ENCODE measurements around the gene GPR146. TPM values are rescaled to one million over a fixed set of nuclear protein-coding genes. Genes with fewer than 3 reads are reported as not detected.

GPR146 gene
- total RNA-seq, 1 donor from 2014 or later: 1.9 TPM

GRCh38 chr7:1093916-1094508, 49.7 kb downstream of the GPR146 start:
- no peak overlapping the region for H3K27ac Mint-ChIP-seq
- TF ChIP-seq CTCF (IDR thresholded peaks at IDR 0.05; ENCODE audit: unreplicated experiment): no peak
- no peak overlapping the region for H3K4me3 Mint-ChIP-seq (ENCODE audit: low read depth)
- peaks cover 7% of the 10 kb centered on the region for H3K9me3 Mint-ChIP-seq (ENCODE audit: low read depth)
- peaks cover 21% of the 10 kb centered on the region for H3K4me1 Mint-ChIP-seq (ENCODE audit: low read depth)
- H3K27me3 Mint-ChIP-seq: no peaks in the 10 kb centered on the region
- peaks cover 23% of the 10 kb centered on the region for H3K36me3 Mint-ChIP-seq (ENCODE audit: insufficient read depth)
- no peak for DNase-seq (ENCODE audit: low spot score, unreplicated experiment)

- Mint-ChIP-seq H3K27me3 (no peaks in the 10 kb centered on the region), H3K36me3 (ENCODE audit: insufficient read depth) (peaks cover 24% of the 10 kb centered on the region), H3K27ac (peak overlapping the region; percentile 53), H3K9me3 (ENCODE audit: low read depth) (peaks cover 7% of the 10 kb centered on the region), H3K4me3 (ENCODE audit: low read depth) (no peak overlapping the region), H3K4me1 (ENCODE audit: low read depth) (peaks cover 21% of the 10 kb centered on the region)
- no peak for TF ChIP-seq CTCF (IDR thresholded peaks at IDR 0.05; ENCODE audit: unreplicated experiment)
- no peak for DNase-seq (ENCODE audit: low spot score, unreplicated experiment)
Measured at GRCh38 chr7:1094870-1095269, 50.5 kb downstream of the GPR146 start.

GRCh38 chr7:1095621-1096155, 51.3 kb downstream of the GPR146 start:
- no peak for TF ChIP-seq CTCF (IDR thresholded peaks at IDR 0.05; ENCODE audit: unreplicated experiment)
- peak overlapping the region; percentile 56 for H3K27ac Mint-ChIP-seq
- H3K27me3 Mint-ChIP-seq: no peaks in the 10 kb centered on the region
- H3K36me3 Mint-ChIP-seq (ENCODE audit: insufficient read depth): peaks cover 24% of the 10 kb centered on the region
- peaks cover 21% of the 10 kb centered on the region for H3K4me1 Mint-ChIP-seq (ENCODE audit: low read depth)
- peaks cover 7% of the 10 kb centered on the region for H3K9me3 Mint-ChIP-seq (ENCODE audit: low read depth)
- DNase-seq (ENCODE audit: low spot score, unreplicated experiment): no peak
- H3K4me3 Mint-ChIP-seq (ENCODE audit: low read depth): no peak overlapping the region

- no peak for DNase-seq (ENCODE audit: low spot score, unreplicated experiment)
- Mint-ChIP-seq H3K27ac (peak overlapping the region; percentile 33), H3K9me3 (ENCODE audit: low read depth) (peaks cover 7% of the 10 kb centered on the region), H3K4me1 (ENCODE audit: low read depth) (peaks cover 24% of the 10 kb centered on the region), H3K36me3 (ENCODE audit: insufficient read depth) (peaks cover 24% of the 10 kb centered on the region), H3K4me3 (ENCODE audit: low read depth) (no peak overlapping the region), H3K27me3 (no peaks in the 10 kb centered on the region)
- no peak for TF ChIP-seq CTCF (IDR thresholded peaks at IDR 0.05; ENCODE audit: unreplicated experiment)
Measured at GRCh38 chr7:1096156-1097119, 52.1 kb downstream of the GPR146 start.

GRCh38 chr7:1097120-1097504, 52.8 kb downstream of the GPR146 start:
- no peak overlapping the region for H3K4me3 Mint-ChIP-seq (ENCODE audit: low read depth)
- H3K27ac Mint-ChIP-seq: peak overlapping the region; percentile 33
- H3K4me1 Mint-ChIP-seq (ENCODE audit: low read depth): peaks cover 29% of the 10 kb centered on the region
- H3K27me3 Mint-ChIP-seq: no peaks in the 10 kb centered on the region
- no peak for TF ChIP-seq CTCF (IDR thresholded peaks at IDR 0.05; ENCODE audit: unreplicated experiment)
- no peak for DNase-seq (ENCODE audit: low spot score, unreplicated experiment)
- H3K36me3 Mint-ChIP-seq (ENCODE audit: insufficient read depth): peaks cover 21% of the 10 kb centered on the region
- peaks cover 7% of the 10 kb centered on the region for H3K9me3 Mint-ChIP-seq (ENCODE audit: low read depth)
